Renal cortical epithelial cell (primary cell): Measurements from ENCODE around the gene DIP2B. TPM values are rescaled to one million over a fixed set of nuclear protein-coding genes. Genes with fewer than 3 reads are reported as not detected.
"Not testable (repeated sequence)": the region's sequence is repeated elsewhere in the genome, so short reads cannot be mapped to it uniquely, and the experiment has no call there.

Experiments
- DNase-seq: peaks from one replicate; pipeline ENCODE4 v3.0.0-alpha.2; 2011; ENCODE audit warnings: low read depth
- total RNA-seq: library from RNA; depleted of rRNA; stranded (reverse); fragments of >200 nt; gene quantifications from 2 replicates; pipeline ENCODE4 v1.2.3, GENCODE V29; 2014

DIP2B gene
- total RNA-seq, 1 donor from 2014 or later: 60.2 TPM

DNA sequence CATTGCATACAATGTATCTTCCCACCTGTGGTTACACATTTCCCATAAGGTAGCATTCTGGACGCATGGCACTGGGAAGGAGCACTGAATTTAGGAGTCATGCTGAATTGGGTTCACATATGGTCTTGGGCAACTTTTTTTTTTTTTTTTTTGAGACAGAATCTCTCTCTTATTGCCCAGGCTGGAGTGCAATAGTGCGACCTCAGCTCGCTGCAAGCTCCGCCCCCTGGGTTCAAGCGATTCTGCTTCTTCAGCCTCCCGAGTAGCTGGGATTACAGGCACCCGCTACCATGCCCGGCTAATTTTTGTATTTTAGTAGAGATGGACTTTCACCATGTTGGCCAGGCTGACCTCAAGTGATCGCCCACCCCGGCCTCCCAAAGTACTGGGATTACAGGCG, 13.3 kb downstream of the DIP2B start:
- DNase-seq: no peak

DNA sequence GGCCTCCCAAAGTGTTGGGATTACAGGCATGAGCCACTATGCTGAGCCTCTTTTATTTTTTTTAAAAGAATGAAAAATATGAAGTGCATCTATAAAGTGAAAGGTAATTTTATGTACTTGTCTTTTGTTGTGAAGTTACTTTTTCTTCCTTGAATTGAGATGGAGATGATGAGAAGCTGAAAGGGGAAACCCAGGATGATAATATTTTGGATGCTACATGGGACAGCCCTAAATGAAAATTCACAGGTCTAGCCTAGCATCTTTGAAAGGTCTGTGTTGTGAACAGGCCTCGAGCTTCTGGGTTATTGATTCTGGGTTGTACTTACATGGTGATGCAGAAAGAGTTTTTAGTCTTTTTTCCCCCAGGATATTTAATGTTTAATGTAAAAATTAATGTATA, 14.6 kb downstream of the DIP2B start:
- no peak for DNase-seq

DNA sequence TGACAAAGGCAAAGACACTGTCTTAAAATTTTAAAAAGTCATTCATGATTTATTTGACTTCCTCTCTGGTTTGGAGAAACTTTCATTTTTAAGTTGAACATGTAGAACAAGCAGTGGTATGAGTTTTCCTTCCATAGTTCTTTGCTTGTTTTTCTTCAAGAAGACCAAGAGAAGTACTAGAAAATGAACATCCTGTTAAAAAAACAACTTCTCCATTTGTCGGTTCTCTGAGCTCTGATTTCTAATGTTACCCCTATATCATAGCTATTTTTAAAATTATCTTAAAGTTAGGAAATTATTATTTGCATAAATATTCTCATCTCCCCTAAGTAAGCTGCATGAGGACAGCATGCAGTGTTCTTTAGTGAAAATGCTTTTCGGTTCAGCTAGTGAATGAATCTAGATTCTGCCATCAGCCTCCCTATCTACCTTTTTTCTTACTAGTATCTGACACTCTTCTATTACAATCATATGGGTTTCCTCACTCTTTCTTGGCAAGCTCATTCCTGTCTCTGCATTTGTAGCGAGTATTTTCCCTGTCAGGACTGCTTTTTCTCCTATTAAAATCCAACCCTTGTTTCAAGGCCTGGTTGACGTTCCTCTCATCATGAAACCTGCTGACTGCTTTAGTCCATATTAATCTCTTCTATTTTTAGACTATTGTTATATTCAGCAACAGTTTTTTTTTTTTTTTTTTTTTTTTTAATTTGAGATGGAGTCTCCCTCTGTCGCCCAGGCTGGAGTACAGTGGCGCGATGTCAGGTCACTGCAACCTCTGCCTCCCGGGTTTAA, 15.8 kb downstream of the DIP2B start:
- no peak for DNase-seq

DNA sequence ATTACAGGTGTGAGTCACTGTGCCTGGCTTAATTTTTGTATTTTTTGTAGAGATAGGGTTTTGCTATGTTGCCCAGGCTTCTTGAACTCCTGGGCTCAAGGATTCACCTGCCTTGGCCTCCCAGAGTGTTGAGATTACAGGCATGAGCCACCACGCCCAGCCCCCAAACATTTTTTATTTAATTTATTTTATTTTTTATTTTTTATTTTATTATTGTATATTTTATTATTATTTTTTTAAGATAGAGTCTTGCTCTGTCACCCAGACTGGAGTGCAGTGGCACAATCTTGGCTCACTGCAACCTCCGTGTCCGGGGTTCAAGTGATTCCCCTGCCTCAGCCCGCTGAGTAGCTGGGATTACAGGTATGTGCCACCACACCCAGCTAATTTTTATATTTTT, 17.0 kb downstream of the DIP2B start:
- DNase-seq: not testable (repeated sequence)

DNA sequence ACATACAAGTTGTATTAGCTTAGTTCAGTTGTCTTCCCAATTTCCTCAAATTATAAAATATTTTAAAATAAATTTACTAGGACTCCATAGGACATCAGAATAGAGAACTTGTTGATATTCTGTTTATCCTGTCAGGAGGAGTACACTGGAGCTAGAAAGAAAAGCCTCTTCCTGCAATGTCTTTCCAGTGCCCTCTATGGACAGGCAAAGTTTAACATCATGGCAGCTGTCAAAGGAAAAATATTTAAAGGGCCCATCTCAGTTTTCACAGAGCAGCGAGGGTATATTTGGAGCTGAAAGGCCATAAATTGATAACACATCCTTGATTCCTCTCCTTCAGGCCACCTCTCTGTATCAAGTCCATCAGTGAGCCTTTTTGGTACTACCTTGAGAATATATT, 19.0 kb downstream of the DIP2B start:
- DNase-seq: no peak

DNA sequence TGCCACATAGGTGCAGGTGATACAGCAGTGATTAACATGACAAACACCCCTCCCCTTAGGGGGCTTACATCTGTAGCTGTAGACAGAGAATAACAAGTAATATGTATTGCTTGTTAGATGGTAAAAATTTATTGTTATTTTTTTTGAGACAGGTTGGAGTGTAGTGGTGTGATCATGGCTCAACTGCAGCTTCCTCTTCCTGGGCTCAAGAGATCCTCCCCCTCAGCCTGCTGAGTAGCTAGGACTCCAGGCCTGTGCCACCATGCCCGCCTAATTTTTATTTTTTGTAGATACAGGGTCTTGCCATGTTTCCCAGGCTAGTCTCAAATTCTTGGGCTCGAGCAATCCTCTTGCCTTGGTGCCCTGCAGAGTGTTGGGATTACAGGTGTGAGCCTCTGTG, 19.8 kb downstream of the DIP2B start:
- DNase-seq: no peak

DNA sequence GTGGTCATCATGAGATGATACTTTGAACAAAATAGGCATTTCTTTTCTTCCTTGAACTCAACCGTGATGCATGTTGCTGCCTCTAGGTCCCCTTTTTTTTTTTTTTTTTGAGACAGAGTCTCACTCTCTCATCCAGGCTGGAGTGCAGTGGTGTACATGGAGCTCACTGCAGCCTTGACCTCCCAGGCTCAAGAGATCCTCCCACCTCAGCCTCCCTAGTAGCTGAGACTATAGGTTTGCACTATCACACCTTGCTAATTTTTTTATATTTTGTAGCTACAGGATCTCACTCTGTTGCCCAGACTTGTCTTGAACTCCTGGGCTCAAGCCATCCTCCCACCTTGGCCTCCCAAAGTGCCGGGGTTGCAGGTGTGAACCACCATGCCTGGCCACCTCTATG, 20.6 kb downstream of the DIP2B start:
- DNase-seq: no peak

DNA sequence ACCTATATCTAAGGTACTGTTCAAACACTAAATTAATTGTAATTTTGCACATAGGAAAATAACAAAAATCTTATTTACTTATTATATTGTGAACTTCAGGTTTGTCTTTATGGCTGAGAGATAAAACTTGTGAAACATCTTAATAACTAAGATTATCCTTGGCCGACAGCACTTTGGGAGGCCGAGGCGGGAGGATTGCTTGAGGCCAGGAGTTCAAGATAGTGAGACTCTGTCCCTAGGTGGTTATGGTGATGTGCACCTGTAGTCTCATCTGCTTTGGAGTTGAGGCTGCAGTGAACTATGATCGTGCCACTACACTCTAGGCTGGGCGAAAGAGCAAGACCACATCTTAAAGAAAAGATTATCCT, 22.6 kb downstream of the DIP2B start:
- DNase-seq: no peak

DNA sequence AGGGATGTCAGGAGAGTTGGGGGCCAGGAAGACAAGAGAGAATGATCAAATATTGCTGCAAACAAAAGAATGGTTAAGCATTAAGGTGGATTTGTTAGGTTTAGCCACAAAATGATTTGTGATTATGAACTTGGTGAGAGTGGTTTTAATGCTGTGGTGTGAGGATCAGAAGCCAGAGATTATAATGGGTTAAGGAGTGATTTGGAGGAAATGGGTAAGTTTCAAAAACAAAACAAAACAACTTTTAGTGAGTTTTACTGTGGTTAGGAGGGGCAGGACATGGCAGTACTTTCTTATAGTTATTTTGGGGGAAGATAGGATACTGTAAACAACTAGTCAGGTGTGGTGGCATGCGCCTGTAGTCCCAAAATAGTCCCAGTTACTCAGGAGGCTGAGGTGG, 24.0 kb downstream of the DIP2B start:
- DNase-seq: no peak

DNA sequence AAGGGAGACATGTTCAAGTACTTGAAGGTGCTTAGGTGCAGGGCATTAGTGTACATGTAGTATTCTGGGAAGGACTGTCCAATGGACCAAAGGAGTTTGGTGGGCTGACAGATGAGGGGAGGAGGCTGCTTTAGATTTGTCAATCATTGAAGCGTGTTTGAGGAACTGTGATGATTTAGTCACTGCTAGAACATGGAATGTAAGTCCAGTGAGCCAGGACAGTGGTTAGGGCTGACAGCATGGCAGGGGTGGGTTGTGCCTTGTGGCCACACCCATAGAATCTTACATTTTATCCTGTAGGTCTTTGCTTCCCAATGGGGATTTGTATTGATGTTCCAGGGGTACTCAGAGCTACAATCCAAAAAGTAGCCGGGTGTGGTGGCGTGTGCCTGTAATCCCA, 24.6 kb downstream of the DIP2B start:
- peak; percentile 57 for DNase-seq

DNA sequence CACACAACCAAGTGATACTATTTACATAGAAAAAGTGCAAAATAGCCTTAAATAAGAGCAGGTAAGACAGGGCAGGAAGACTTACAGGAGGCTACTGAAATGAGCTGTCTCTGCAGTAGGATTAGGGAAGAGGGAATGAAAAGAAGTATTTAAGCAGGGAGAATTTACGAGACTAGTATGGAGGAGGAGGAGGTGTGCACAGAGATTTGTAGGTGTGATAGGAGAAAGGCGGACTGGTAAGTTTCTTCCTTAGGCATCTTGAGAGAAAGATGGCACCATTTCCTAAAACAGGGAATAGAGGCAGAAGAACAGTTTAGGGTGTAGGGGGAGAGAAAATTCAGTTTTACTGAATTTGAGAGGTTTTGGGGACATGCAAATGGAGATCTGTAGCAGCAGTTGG, 25.7 kb downstream of the DIP2B start:
- no peak for DNase-seq

DNA sequence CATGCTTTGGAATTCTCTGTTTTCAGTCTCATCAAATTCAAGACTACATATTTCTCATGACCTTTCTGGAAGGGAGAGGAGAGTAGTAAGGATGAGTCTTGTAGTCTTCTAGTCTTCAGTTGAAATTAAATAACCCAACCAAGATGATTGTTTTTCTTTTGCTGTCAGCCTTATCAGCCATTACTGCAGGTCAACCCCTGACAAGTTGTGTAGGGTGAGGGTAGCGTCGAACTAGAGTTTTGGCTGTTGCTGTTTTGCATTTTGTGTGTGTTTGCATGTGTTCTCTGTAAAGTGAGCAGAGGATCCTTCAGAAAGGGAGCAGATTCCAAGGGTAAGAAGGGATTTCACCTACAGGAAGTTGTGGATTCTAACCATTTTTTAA, 28.4 kb downstream of the DIP2B start:
- DNase-seq: no peak

DNA sequence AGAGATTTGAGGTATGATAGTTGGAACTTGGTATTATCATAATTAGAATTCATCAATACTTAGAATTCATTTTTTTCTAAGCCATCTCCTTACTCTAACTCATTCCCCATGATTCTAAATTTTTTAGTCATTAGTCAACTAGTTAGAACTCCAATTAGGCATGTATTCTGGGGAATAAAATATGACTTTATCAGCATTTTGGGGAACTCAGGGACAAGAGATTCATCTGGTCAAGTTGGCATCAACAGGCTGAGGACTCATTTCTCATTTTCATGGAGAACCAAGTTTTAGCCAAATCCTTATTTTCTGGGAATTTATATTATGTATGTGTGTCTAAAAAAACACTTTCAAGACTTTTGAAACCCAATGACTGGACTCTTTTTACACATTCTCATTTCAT, 29.2 kb downstream of the DIP2B start:
- no peak for DNase-seq

DNA sequence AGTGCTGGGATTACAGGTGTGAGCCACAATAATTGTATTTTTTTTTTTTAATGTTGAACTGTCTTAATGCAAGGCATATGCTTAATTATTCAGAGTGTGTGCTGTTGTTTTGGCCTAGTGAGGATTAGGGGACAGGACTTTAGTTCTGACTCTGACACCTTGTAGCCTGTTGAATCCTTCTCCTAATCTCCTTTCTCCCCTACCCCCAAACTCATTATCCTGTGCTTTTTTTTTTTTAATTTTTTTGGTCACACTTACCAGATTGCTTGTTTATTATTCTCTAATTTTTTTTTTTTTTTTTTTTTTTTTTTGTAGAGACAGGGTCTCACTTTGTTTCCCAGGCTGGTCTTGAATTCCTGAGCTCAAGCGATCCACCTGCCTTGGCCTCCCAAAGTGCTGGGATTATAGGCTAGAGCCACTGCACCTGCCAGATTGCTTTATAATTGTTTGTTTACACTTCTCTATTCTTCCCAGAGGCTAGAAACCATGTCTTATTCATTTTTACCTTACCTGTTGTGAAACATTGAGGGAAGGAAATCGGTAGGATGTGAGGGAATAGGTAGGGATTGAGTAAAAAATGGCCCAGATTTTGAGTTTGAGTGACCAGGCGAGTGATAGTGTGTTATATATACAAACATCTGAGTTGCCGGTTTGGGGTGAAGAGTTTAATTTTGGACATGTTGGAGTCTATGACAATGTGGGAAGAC, 32.2 kb downstream of the DIP2B start:
- no peak for DNase-seq

DNA sequence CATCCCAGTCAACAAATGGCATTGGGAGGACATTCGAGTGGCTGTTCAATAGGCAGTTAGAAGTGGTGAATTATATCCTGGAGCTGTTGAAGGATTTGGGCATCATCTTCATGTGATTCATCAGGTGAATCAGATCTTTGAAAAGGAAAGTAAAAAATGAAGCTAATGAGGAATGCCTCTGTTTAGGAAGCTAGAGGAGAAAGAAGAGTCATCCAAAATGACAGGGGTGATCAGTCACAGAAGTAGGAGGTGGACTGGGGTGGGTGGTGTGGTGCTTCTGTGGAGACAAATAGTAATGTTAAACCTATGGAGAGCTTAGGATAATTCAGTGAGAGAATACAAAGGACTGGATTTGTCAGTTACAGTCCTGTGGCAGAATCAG, 32.7 kb downstream of the DIP2B start:
- peak; percentile 78 for DNase-seq

DNA sequence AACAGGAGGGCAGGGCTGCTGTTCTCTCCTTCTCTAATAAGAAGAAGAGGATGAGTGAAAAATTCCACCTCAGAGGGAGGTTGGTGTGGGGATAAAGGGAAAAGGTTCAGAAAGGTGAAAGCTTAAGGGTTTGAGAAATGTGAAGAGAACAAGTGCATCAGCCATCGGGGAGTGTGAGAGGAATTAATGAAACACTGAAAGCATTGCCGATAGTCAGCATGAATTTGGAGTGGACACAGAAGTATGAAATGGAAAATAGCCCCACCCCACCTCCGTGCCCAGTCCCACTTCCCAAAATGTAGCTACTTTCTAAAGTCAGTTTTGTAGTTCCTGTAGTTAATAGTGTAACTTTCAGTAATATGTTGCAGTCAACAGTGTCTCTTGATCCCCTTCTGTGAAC, 33.4 kb downstream of the DIP2B start:
- no peak for DNase-seq

DNA sequence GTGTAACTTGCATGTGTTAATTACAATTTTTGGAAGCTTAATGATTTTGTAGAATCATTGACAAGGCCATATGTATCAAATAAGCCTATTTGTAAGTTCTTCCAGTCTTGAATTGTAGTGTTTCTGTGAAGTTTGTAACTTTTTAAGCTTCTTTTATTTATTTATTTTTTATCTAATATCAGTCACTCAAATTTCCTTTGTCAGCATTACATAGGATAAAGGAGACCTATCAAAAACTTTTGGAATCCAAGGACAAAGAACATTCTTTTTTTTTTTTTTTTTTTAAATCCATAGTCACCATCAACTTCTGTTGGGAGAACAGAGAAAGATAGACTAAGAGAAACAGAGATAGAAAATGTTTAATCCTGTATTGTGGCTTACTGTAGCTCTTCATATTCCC, 36.4 kb downstream of the DIP2B start:
- no peak for DNase-seq

DNA sequence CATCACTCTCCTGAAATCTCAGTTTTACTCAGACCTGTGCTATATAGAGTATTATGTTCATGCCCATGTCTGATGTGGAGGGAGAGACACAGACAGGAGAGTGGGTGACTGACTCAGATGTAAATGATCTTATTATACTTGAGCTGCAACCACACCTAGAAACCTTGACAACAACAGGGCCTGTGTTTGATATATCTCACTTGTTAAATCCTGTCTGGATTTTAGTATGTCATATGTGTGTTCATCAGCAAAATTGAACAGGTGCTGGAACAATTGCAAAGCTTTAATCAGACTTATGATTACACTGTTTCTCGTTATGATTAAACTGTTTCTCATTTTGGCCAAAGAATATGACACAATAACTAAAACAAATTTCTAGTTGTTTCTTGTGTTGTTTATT, 37.7 kb downstream of the DIP2B start:
- peak; percentile 70 for DNase-seq

DNA sequence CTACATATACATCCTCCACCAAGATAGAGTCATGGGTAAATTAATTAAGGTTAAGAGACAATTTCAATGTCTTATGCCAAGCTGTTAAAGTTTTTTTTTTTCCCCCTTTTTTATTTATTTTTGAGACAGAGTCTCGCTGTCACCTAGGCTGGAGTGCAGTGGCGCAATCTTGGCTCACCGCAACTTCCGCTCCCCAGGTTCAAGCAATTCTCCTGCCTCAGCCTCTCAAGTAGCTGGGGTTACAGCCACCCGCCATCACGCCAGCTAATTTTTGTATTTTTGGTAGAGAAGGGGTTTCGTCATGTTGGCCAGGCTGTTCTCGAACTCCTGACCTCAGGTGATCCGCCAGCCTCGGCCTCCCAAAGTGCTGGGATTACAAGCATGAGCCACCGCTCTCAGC, 38.4 kb downstream of the DIP2B start:
- DNase-seq: not testable (repeated sequence)

DNA sequence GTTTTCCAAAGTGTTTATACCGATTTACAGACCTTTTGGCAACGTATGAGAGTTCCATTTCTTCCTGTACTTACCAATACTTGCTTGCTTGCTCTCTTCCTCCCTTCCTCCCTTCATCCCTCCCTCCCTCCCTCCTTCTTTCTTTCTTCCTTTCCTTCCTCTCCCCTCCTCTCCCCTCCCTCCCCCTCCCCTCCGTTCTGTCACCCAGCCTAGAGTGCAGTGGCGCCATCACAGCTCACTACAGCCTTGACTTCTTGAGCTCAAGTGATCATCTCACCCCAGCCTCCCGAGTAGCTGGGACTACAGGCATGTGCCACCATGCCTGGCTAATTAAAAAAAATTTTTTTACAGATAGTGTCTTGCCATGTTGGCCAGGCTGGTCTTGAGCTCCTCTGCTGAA, 40.4 kb downstream of the DIP2B start:
- no peak for DNase-seq

DNA sequence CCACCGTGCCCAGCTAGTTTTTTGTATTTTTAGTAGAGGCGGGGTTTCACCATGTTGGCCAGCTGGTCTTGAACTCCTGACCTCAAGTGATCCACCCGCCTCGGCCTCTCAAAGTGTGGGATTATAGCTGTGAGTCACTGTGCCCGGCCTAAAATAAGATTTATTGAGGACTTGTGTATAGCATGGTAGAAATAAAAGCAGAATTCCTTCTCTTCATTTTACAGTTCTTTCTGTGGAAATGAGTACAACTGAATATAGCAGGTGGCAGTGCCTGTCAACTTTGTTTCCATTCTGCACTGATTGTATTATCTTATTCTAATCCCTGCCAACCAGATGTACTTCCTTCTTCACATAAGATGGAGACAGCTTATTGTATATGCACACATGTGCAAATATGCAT, 41.0 kb downstream of the DIP2B start:
- peak; percentile 38 for DNase-seq

DNA sequence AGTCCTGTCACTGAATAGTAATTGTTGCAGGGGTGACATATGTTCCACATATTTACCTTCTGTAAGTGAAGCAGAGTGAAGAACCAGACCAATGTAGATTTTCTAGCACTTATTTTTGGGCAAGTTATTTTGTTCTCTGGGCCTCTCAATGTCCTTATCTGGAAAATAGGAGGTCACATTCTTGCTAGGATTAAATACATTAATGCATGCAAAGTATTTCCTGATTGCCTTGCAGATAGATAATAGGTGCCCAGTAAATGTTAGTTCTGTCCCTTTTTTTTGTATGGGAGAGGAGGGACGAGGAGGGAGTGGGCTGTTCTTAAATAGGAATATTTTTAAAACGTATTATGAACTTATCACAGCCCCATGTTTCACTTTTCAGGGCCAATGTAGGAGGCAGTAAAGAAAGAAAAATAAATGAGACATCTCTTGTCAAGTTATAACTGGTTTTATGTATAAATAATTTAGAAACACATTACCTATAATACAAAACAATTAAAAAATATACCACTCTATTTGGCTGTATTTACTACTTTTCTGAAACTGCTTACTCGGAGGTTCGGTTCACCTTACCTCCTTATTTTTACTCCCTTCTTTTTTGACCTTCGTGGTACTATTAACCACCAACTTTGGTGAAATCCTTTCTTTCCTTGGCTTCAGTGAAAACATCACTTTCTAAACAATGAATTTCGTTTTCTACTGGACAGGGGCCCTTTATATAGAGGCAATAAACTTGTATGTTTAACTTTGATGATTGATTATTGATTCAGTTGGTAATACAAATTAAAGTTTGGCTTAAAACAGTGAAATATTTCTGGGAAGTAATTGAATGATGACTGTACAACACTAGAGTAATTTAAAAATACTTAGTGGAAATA, 41.9 kb downstream of the DIP2B start:
- DNase-seq: no peak

DNA sequence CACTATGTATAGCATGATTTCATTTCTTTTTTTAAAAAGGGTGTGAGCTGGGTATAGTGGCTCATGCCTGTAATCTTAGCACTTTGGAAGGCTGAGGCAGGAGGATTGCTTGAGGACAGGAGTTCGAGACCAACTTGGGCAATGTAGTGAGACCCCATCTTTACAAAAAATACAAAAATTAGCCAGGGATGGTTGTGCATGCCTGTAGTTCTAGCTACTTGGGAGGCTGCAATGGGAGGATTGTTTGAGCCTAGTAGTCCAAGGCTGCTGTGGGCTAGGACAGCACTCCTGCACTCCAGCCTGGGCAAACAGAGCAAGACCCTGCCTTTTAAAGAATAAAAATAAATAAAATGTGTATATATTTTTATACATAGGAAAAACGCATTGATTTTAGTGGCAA, 43.0 kb downstream of the DIP2B start:
- no peak for DNase-seq
